Left colon (tissue), 2 donors: ENCODE measurements around the gene KLRF2. TPM values are rescaled to one million over a fixed set of nuclear protein-coding genes. Genes with fewer than 3 reads are reported as not detected.

Experiments used
- ATAC-seq: fragments of 200-7000 bp; cut with Tn5 transposase; one replicate; pipeline ENCODE4 v1.9.1; 2020; ENCODE audit warnings: mild to moderate bottlenecking, moderate library complexity
- DNase-seq, 2 donors: peaks; one replicate each; pipeline ENCODE4 v3.0.0-alpha.2; 2020
- intact Hi-C, 2 donors: fragments of 100-400 bp; cut with DNase I in 1 of 2; cut with micrococcal nuclease in 1 of 2; formaldehyde crosslinking; loops; one replicate each; pipeline versions ENCODE4 v1.11.2 to v1.14.0; 2022; cut with DNase I, micrococcal nuclease
- total RNA-seq, 2 donors: library from RNA; stranded (reverse); fragmentation: NEBNext Ultra II Directional; extraction: Animal tissue kit (Norgen Biotek cat#: 25700); gene quantifications; one replicate each; pipeline ENCODE4 v1.2.1, GENCODE V29; 2021
- donor health status: DM: no; HTN: no; CAD: no.
- donor health status: DM: yes; HTN: yes; CAD: no.

KLRF2 gene
- total RNA-seq, 2 donors from 2014 or later = not detected

GRCh38 chr12:9880532-9881078 is 684 bp upstream of the KLRF2 start:
- no peak for ATAC-seq
- intact Hi-C loops = no loop called here
- no peak for DNase-seq

GRCh38 chr12:9881988-9882387 is 699 bp downstream of the KLRF2 start:
- intact Hi-C loops = no loop called here
- ATAC-seq (no peak), DNase-seq (no peak)

GRCh38 chr12:9883175-9883574 is 1.9 kb downstream of the KLRF2 start:
- ATAC-seq (no peak), DNase-seq (no peak)
- intact Hi-C loops = no loop called here

- ATAC-seq (no peak), DNase-seq (no peak)
- intact Hi-C loops = no loop called here
These were observed 7.5 kb downstream of the KLRF2 start for GRCh38 chr12:9888665-9889273.

GRCh38 chr12:9895215-9895971 is 14.1 kb downstream of the KLRF2 start:
- ATAC-seq (no peak), DNase-seq (no peak)
- intact Hi-C loops = no loop called here

GRCh38 chr12:9897535-9897934 is 16.2 kb downstream of the KLRF2 start:
- no peak for DNase-seq
- intact Hi-C loops = no loop called here
- ATAC-seq = no peak

- ATAC-seq = no peak
- no peak for DNase-seq
- intact Hi-C loops = no loop called here
These were observed 17.9 kb downstream of the KLRF2 start for GRCh38 chr12:9899209-9899608.

- intact Hi-C loops = no loop called here
- no peak for ATAC-seq
- DNase-seq = no peak
These were observed 19.6 kb downstream of the KLRF2 start for GRCh38 chr12:9900930-9901329.

GRCh38 chr12:9902539-9903228 is 21.4 kb downstream of the KLRF2 start:
- ATAC-seq = no peak
- intact Hi-C loops = no loop called here
- DNase-seq = no peak

- DNase-seq (no peak), ATAC-seq (no peak)
- intact Hi-C loops = no loop called here
These were observed 25.6 kb downstream of the KLRF2 start for GRCh38 chr12:9906873-9907272.

GRCh38 chr12:9907769-9908168 is 26.5 kb downstream of the KLRF2 start:
- intact Hi-C loops = no loop called here
- ATAC-seq (no peak), DNase-seq (no peak)

GRCh38 chr12:9908350-9908749 is 27.1 kb downstream of the KLRF2 start:
- intact Hi-C loops = no loop called here

GRCh38 chr12:9909724-9910123 is 28.4 kb downstream of the KLRF2 start:
- intact Hi-C loops = no loop called here
- no peak for ATAC-seq
- DNase-seq = no peak

More at GRCh38 chr12:9908350-9908749, 27.1 kb downstream of the KLRF2 start:
- DNase-seq = no peak
- no peak for ATAC-seq

GRCh38 chr12:9910716-9911421 is 29.6 kb downstream of the KLRF2 start:
- intact Hi-C loops = no loop called here
- ATAC-seq (no peak), DNase-seq (no peak)

- ATAC-seq = no peak
- intact Hi-C loops = no loop called here
- DNase-seq = no peak
These were observed 30.4 kb downstream of the KLRF2 start for GRCh38 chr12:9911708-9912107.

- DNase-seq = no peak
- intact Hi-C loops = no loop called here
- no peak for ATAC-seq
These were observed 38.2 kb downstream of the KLRF2 start for GRCh38 chr12:9919443-9919842.

GRCh38 chr12:9920451-9920850 is 39.2 kb downstream of the KLRF2 start:
- DNase-seq = no peak
- intact Hi-C loops = loop anchor here in 1 of 2 donors (10.0 kb wide), 1 partner anchor 106 kb away; no protein-coding TSS in a partner anchor
- no peak for ATAC-seq

GRCh38 chr12:9922429-9922828 is 41.1 kb downstream of the KLRF2 start:
- DNase-seq (no peak), ATAC-seq (no peak)
- intact Hi-C loops = loop anchor here in 1 of 2 donors (10.0 kb wide), 1 partner anchor 108 kb away; no protein-coding TSS in a partner anchor
